Mesenchymal stem cell (in vitro differentiated cells and primary cell): ENCODE measurements around the gene STX7.

ENCODE experiments used
- DNase-seq: peaks from one replicate; pipeline ENCODE4 v3.0.0-alpha.2; 2013
- H2AFZ ChIP-seq: one replicate; pipeline ENCODE4 v1.6.1; 2013; ENCODE audit warnings: low read depth, mild to moderate bottlenecking, control low read depth, inconsistent platforms, low read length, moderate library complexity
- H2AK5ac ChIP-seq: 2 replicates; pipeline ENCODE4 v1.6.1; 2013; ENCODE audit warnings: low read length, moderate library complexity, mild to moderate bottlenecking, inconsistent platforms; ENCODE audit not compliant: severe bottlenecking
- H2BK120ac ChIP-seq: one replicate; pipeline ENCODE4 v1.6.1; 2013; ENCODE audit warnings: low read depth, mild to moderate bottlenecking, inconsistent platforms, low read length, moderate library complexity
- H2BK12ac ChIP-seq, 2 experiments: one replicate each; pipeline ENCODE4 v1.6.1; 2013; ENCODE audit warnings: inconsistent platforms in 2 of 2, low read length in 2 of 2, mild to moderate bottlenecking in 2 of 2, moderate library complexity in 2 of 2, control low read depth in 1 of 2
- H2BK15ac ChIP-seq: one replicate; pipeline ENCODE4 v1.6.1; 2013; ENCODE audit warnings: mild to moderate bottlenecking, low read depth, inconsistent platforms; ENCODE audit not compliant: poor library complexity, severe bottlenecking
- H2BK5ac ChIP-seq: 2 replicates; pipeline ENCODE4 v1.6.1; 2013; ENCODE audit warnings: low read depth, mild to moderate bottlenecking, low read length, control low read depth, inconsistent platforms; ENCODE audit not compliant: poor library complexity, severe bottlenecking
- H3K14ac ChIP-seq, 2 experiments: one replicate each; pipeline ENCODE4 v1.6.1; 2013; ENCODE audit warnings: inconsistent platforms in 2 of 2, low read length in 2 of 2, control low read depth in 1 of 2, mild to moderate bottlenecking in 1 of 2, moderate library complexity in 1 of 2
- H3K18ac ChIP-seq, 2 experiments: one replicate each; pipeline ENCODE4 v1.6.1; 2013; ENCODE audit warnings: inconsistent platforms in 2 of 2, low read length in 2 of 2, control low read depth in 1 of 2, low read depth in 1 of 2, mild to moderate bottlenecking in 1 of 2
- H3K23ac ChIP-seq, 2 experiments: one replicate each; pipeline ENCODE4 v1.6.1; 2013; ENCODE audit warnings: inconsistent platforms in 2 of 2, low read length in 2 of 2, mild to moderate bottlenecking in 2 of 2, moderate library complexity in 2 of 2, control low read depth in 1 of 2
- H3K27ac ChIP-seq: 2 replicates; pipeline ENCODE4 v1.5.1; 2013; ENCODE audit warnings: mild to moderate bottlenecking, moderate library complexity, low read length, control low read depth, inconsistent platforms; ENCODE audit not compliant: poor library complexity, severe bottlenecking
- H3K27me3 ChIP-seq, 2 experiments: 2 replicates each; pipeline versions ENCODE4 v1.6.1 to v1.7.0; 2013; ENCODE audit warnings: low read length in 2 of 2, mild to moderate bottlenecking in 2 of 2, moderate library complexity in 2 of 2, control low read depth in 1 of 2, inconsistent platforms in 1 of 2; ENCODE audit not compliant: control insufficient read depth in 1 of 2, insufficient read depth in 1 of 2
- H3K36me3 ChIP-seq, 2 experiments: 2 replicates each; pipeline versions ENCODE4 v1.6.1 to v1.7.0; 2013; ENCODE audit warnings: low read length in 2 of 2, control low read depth in 1 of 2, inconsistent platforms in 1 of 2, low read depth in 1 of 2, mild to moderate bottlenecking in 1 of 2; ENCODE audit not compliant: insufficient read depth in 2 of 2, control insufficient read depth in 1 of 2
- H3K4ac ChIP-seq, 2 experiments: one replicate each; pipeline ENCODE4 v1.6.1; 2013; ENCODE audit warnings: inconsistent platforms in 2 of 2, low read length in 2 of 2, mild to moderate bottlenecking in 2 of 2, moderate library complexity in 2 of 2, control low read depth in 1 of 2, low read depth in 1 of 2
- H3K4me1 ChIP-seq: 2 replicates; pipeline ENCODE4 v1.6.1; 2013; ENCODE audit warnings: low read depth, low read length, control low read depth; ENCODE audit not compliant: control insufficient read depth, insufficient read depth
- H3K4me2 ChIP-seq: 2 replicates; pipeline ENCODE4 v1.6.1; 2013; ENCODE audit warnings: low read length, mild to moderate bottlenecking, inconsistent platforms; ENCODE audit not compliant: poor library complexity, severe bottlenecking
- H3K4me3 ChIP-seq, 2 experiments: 2 replicates each; pipeline versions ENCODE4 v1.5.1 to v1.7.0; 2013; ENCODE audit warnings: low read length in 2 of 2, mild to moderate bottlenecking in 2 of 2, control low read depth in 1 of 2, low read depth in 1 of 2; ENCODE audit not compliant: insufficient read depth in 1 of 2
- H3K79me1 ChIP-seq: replicated peaks from 2 replicates; pipeline ENCODE4 v1.6.1; 2013; ENCODE audit warnings: mild to moderate bottlenecking, control low read depth, low read length, inconsistent platforms; ENCODE audit not compliant: poor library complexity, severe bottlenecking
- H3K9ac ChIP-seq: 2 replicates; pipeline ENCODE4 v1.7.0; 2013; ENCODE audit warnings: mild to moderate bottlenecking, low read length, moderate library complexity
- H3K9me3 ChIP-seq: 2 replicates; pipeline ENCODE4 v1.7.0; 2013; ENCODE audit warnings: mild to moderate bottlenecking, low read length; ENCODE audit not compliant: control insufficient read depth
- H4K8ac ChIP-seq: one replicate; pipeline ENCODE4 v1.6.1; 2013; ENCODE audit warnings: inconsistent platforms, mild to moderate bottlenecking, low read length, moderate library complexity
- H4K91ac ChIP-seq: one replicate; pipeline ENCODE4 v1.6.1; 2013; ENCODE audit warnings: mild to moderate bottlenecking, low read length, inconsistent platforms
- WGBS: methylation state at CpG from one replicate; pipeline ENCODE4 v1.1.7; 2013; ENCODE audit warnings: mixed read lengths; 5-methylcytosine and 5-hydroxymethylcytosine counted together

Gene STX7

DNA sequence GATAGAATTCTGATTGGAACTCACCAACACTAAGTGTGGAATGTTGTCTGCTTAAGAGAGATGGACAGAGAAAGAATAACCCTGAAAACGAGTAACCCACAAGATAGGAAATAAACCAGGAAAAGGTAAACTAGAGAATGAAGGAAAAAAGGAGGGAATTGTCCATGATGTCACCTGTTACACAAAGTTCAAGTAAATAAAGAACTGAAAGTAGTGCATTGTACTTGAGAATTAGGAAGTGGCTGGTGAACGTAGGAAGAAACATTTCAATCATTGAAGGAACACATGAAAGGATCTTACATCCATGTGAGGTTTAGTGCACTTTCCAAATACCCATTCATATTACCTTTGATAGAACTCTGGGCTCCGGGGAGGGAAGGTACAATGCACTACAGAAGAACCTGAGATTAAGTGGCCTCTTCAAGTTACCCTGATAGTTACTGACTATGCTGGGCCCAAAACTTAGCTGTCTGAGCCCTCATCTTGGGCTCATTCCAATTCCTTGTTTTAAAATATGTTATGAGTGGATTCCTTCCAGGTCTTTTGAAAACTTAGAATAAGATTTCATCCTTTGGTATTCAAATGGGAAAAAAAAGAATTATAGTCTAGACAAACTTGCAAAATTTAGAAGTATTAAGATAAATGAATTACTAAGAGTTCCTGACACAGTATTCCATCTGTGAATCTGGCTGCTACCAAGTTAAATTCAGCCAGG is 1.1 kb upstream of the STX7 start:
- Histone ChIP-seq H3K27me3 (no peaks in the 10 kb centered on the region), H3K23ac (no peak overlapping the region), H2BK5ac (no peak overlapping the region), H3K27ac (no peak overlapping the region), H3K9ac (peak overlapping the region; percentile 91), H4K91ac (no peak overlapping the region), H4K8ac (no peak overlapping the region), H2BK12ac (no peak overlapping the region), H2AFZ (no peak overlapping the region), H2BK15ac (no peak overlapping the region), H3K4me2 (no peak overlapping the region), H3K4me3 (peak overlapping the region in 1 of 2 experiments; percentile 78), H3K4me1 (no peaks in the 10 kb centered on the region), H3K9me3 (no peaks in the 10 kb centered on the region), H3K18ac (no peak overlapping the region), H3K36me3 (peaks cover under 1 to 2% of the 10 kb centered on the region in 2 experiments), H3K14ac (no peak overlapping the region), H3K4ac (no peak overlapping the region), H3K79me1 (no peaks in the 10 kb centered on the region), H2BK120ac (no peak overlapping the region), H2AK5ac (no peak overlapping the region)
- WGBS, result 82% methylated on average over 2 of the region's 3 CpGs
- DNase-seq, result no peak

DNA sequence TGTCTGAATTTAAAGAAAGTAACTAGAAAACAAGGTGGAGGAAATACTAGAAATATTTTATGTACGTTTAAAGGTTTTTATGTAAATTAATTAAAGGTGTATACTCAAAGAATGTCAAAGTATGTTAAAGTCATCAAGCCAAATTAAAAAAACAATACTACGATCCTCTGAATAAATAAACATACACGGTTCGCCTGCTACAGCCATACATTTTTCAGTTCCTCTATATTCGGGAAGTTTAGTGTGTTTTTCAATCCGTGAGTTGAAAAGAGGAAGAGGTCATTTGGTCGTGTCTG is 626 bp downstream of the STX7 start:
- H3K4ac ChIP-seq, result peak overlapping the region; percentile 77 to 86
- no peak overlapping the region for H2BK5ac ChIP-seq
- H3K79me1 ChIP-seq, result no peaks in the 10 kb centered on the region
- H3K36me3 ChIP-seq, result peaks cover 9 to 18% of the 10 kb centered on the region in 2 experiments
- H3K4me1 ChIP-seq, result no peaks in the 10 kb centered on the region
- H4K91ac ChIP-seq, result no peak overlapping the region
- no peak overlapping the region for H2BK120ac ChIP-seq
- H3K18ac ChIP-seq, result peak overlapping the region; percentile 89 to 93
- H2BK12ac ChIP-seq, result no peak overlapping the region
- peak overlapping the region; percentile 78 to 92 for H3K4me3 ChIP-seq
- no peak overlapping the region for H2BK15ac ChIP-seq
- H3K4me2 ChIP-seq, result peak overlapping the region; percentile 14
- H4K8ac ChIP-seq, result peak overlapping the region; percentile 40
- peak overlapping the region; percentile 82 for H3K27ac ChIP-seq
- no peaks in the 10 kb centered on the region for H3K27me3 ChIP-seq
- 0% methylated on average over 3 of the region's 7 CpGs for WGBS
- H3K23ac ChIP-seq, result no peak overlapping the region
- no peak overlapping the region for H2AK5ac ChIP-seq
- H3K14ac ChIP-seq, result no peak overlapping the region
- DNase-seq, result no peak
- no peaks in the 10 kb centered on the region for H3K9me3 ChIP-seq
- H2AFZ ChIP-seq, result peak overlapping the region; percentile 91
- H3K9ac ChIP-seq, result peak overlapping the region; percentile 91

DNA sequence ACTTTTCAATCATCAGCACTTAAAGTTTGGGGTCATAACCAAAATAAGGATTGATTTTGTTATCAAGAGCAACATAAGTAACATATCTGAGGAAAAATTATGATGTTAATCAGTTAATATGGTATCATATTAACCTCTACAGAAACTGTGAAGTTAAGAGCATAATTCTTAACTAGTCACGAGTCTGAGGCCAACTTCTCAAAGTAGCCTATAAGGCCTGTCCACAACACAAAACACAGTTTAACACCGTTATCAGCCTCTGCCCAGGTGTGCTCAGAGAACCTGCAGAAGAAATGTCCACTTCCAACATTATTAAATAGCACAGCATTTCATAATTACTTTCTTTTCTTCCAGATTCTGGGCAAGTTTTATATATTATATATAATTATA is 1.1 kb downstream of the STX7 start:
- Histone ChIP-seq H3K9me3 (no peaks in the 10 kb centered on the region), H3K27me3 (no peaks in the 10 kb centered on the region), H3K23ac (no peak overlapping the region), H4K8ac (no peak overlapping the region), H3K4me3 (peak overlapping the region in 1 of 2 experiments; percentile 78), H2AK5ac (no peak overlapping the region), H2BK12ac (no peak overlapping the region), H3K36me3 (peaks cover 9 to 21% of the 10 kb centered on the region in 2 experiments), H3K9ac (peak overlapping the region; percentile 91), H2BK15ac (no peak overlapping the region), H3K4me1 (no peaks in the 10 kb centered on the region), H3K4ac (no peak overlapping the region), H3K4me2 (peak overlapping the region; percentile 26), H3K14ac (no peak overlapping the region), H4K91ac (no peak overlapping the region), H2AFZ (no peak overlapping the region), H3K27ac (peak overlapping the region; percentile 67), H2BK5ac (no peak overlapping the region), H3K18ac (no peak overlapping the region), H2BK120ac (no peak overlapping the region), H3K79me1 (no peaks in the 10 kb centered on the region)
- no peak for DNase-seq
- 52% methylated on average over 2 of the region's 2 CpGs for WGBS

DNA sequence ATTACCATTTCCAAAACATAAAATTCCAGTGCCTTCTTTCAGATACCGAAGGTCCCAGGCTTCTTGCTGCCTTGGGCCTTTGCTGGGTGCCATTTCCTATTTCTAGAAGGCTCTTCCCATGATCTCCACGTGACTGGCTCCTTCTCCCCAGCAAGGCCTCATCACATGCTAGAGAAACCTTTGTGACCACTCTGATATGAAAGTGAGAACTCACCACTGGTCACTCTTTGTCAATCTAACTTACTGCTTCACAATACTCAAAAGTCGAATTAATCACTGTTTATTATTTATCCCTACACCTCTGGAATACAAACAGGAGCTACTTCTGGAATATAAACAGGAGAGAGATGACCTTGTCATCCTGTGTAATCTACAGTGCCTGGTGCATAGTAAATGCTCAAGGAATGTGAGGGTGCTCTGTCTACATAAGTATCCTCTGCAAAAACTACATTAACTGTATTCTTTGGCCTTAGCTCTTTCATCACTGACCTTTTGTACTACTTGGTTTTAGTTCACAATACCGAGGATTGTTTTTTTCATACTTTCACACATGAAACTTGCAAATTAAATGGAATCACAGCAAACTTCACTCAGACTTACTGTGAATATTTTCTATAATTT is 1.6 kb downstream of the STX7 start:
- no peaks in the 10 kb centered on the region for H3K79me1 ChIP-seq
- no peak overlapping the region for H2BK15ac ChIP-seq
- no peak overlapping the region for H2BK120ac ChIP-seq
- no peak overlapping the region for H2AK5ac ChIP-seq
- H3K4me1 ChIP-seq, result no peaks in the 10 kb centered on the region
- no peak overlapping the region for H3K23ac ChIP-seq
- no peak overlapping the region for H4K91ac ChIP-seq
- peaks cover 9 to 23% of the 10 kb centered on the region in 2 experiments for H3K36me3 ChIP-seq
- no peak overlapping the region for H2AFZ ChIP-seq
- peak overlapping the region; percentile 69 for H3K27ac ChIP-seq
- no peak overlapping the region for H2BK5ac ChIP-seq
- H3K9me3 ChIP-seq, result no peaks in the 10 kb centered on the region
- H3K4ac ChIP-seq, result no peak overlapping the region
- H4K8ac ChIP-seq, result no peak overlapping the region
- H3K18ac ChIP-seq, result no peak overlapping the region
- H3K27me3 ChIP-seq, result no peaks in the 10 kb centered on the region
- H3K4me2 ChIP-seq, result peak overlapping the region; percentile 78
- no peak overlapping the region for H2BK12ac ChIP-seq
- H3K9ac ChIP-seq, result peak overlapping the region; percentile 91
- no peak overlapping the region for H3K14ac ChIP-seq
- 63% methylated on average over 3 of the region's 4 CpGs for WGBS
- peak overlapping the region in 1 of 2 experiments; percentile 78 for H3K4me3 ChIP-seq
- DNase-seq, result peak; percentile 36
